ENCODE measurements around the gene ELP5. TPM values are rescaled to one million over a fixed set of nuclear protein-coding genes. Genes with fewer than 3 reads are reported as not detected.

The ELP5 gene
- polyA plus RNA-seq, 3 donors = 36.1 to 49.5 (median 44.1) TPM

GRCh38 chr17:7222093-7222971 lies 29.7 kb upstream of the ELP5 start:
- Mint-ChIP-seq H3K9me3 (peaks cover 0 to 2% (median 0%) of the 10 kb centered on the region in 7 donors), H3K27me3 (ENCODE audit: low read depth in 3 of 3) (peaks cover 0 to 2% (median 2%) of the 10 kb centered on the region in 3 donors), H3K4me3 (no peak overlapping the region), H3K27ac (peak overlapping the region in 1 of 7 donors; percentile 73), H3K4me1 (peaks cover 42% of the 10 kb centered on the region), H3K36me3 (peaks cover 51 to 60% of the 10 kb centered on the region in 2 donors)
- DNase-seq = no peak
- Histone ChIP-seq H3K4me1 (ENCODE audit: control insufficient read depth in 1 of 2, insufficient read depth in 2 of 2, low read length in 2 of 2) (peaks cover 36 to 43% of the 10 kb centered on the region in 2 donors), H4K20me1 (ENCODE audit: insufficient read depth, low read length) (peaks cover 18% of the 10 kb centered on the region), H2AFZ (ENCODE audit: insufficient read depth, low read depth, low read length, poor library complexity, severe bottlenecking) (no peak overlapping the region), H3K27ac (ENCODE audit: low read depth in 1 of 2, low read length in 2 of 2) (no peak overlapping the region), H3K36me3 (replicated peaks in 1 of 2; ENCODE audit: control insufficient read depth in 1 of 2, insufficient read depth in 2 of 2, low read length in 2 of 2) (peaks cover 48 to 60% of the 10 kb centered on the region in 2 donors), H3K9ac (ENCODE audit: insufficient read depth, low read length, poor library complexity, severe bottlenecking) (no peak overlapping the region), H3K79me2 (ENCODE audit: insufficient read depth, low read length) (peaks cover 29% of the 10 kb centered on the region), H3K4me2 (replicated peaks; ENCODE audit: extremely low read depth, low read length, poor library complexity, severe bottlenecking) (no peak overlapping the region), H3K4me3 (replicated peaks in 1 of 3; ENCODE audit: low read depth in 2 of 3, low read length in 3 of 3) (no peak overlapping the region), H3K9me3 (replicated peaks in 1 of 2; ENCODE audit: control insufficient read depth in 1 of 2, insufficient read depth in 1 of 2, low read length in 2 of 2) (no peaks in the 10 kb centered on the region), H3K27me3 (ENCODE audit: control insufficient read depth in 2 of 2, insufficient read depth in 2 of 2, low read length in 2 of 2) (no peaks in the 10 kb centered on the region)
- no peak for TF ChIP-seq CTCF (IDR thresholded peaks at IDR 0.05)
- intact Hi-C loops (cut with micrococcal nuclease) = loop anchor here (5.0 kb wide), 1 partner anchor 75 kb away; no protein-coding TSS in a partner anchor
- WGBS (ENCODE audit: insufficient coverage) = 95% methylated on average over 11 of the region's 15 CpGs

GRCh38 chr17:7222972-7223292 lies 29.1 kb upstream of the ELP5 start:
- 90% methylated on average over 5 of the region's 7 CpGs for WGBS (ENCODE audit: insufficient coverage)
- Histone ChIP-seq H3K27ac (ENCODE audit: low read depth in 1 of 2, low read length in 2 of 2) (no peak overlapping the region), H3K36me3 (replicated peaks in 1 of 2; ENCODE audit: control insufficient read depth in 1 of 2, insufficient read depth in 2 of 2, low read length in 2 of 2) (peaks cover 48 to 66% of the 10 kb centered on the region in 2 donors), H3K9ac (ENCODE audit: insufficient read depth, low read length, poor library complexity, severe bottlenecking) (no peak overlapping the region), H3K4me3 (replicated peaks in 1 of 3; ENCODE audit: low read depth in 2 of 3, low read length in 3 of 3) (no peak overlapping the region), H3K4me2 (replicated peaks; ENCODE audit: extremely low read depth, low read length, poor library complexity, severe bottlenecking) (no peak overlapping the region), H3K4me1 (ENCODE audit: control insufficient read depth in 1 of 2, insufficient read depth in 2 of 2, low read length in 2 of 2) (peaks cover 31 to 39% of the 10 kb centered on the region in 2 donors), H4K20me1 (ENCODE audit: insufficient read depth, low read length) (peaks cover 18% of the 10 kb centered on the region), H2AFZ (ENCODE audit: insufficient read depth, low read depth, low read length, poor library complexity, severe bottlenecking) (no peak overlapping the region), H3K79me2 (ENCODE audit: insufficient read depth, low read length) (peaks cover 24% of the 10 kb centered on the region), H3K27me3 (ENCODE audit: control insufficient read depth in 2 of 2, insufficient read depth in 2 of 2, low read length in 2 of 2) (no peaks in the 10 kb centered on the region), H3K9me3 (replicated peaks in 1 of 2; ENCODE audit: control insufficient read depth in 1 of 2, insufficient read depth in 1 of 2, low read length in 2 of 2) (no peaks in the 10 kb centered on the region)
- TF ChIP-seq CTCF (IDR thresholded peaks at IDR 0.05) = no peak
- peaks cover 0 to 2% (median 0%) of the 10 kb centered on the region in 7 donors for H3K9me3 Mint-ChIP-seq
- H3K36me3 Mint-ChIP-seq = peaks cover 54 to 66% of the 10 kb centered on the region in 2 donors
- intact Hi-C loops (cut with micrococcal nuclease) = loop anchor here (5.0 kb wide), 1 partner anchor 74 kb away; no protein-coding TSS in a partner anchor
- peaks cover 0 to 2% (median 2%) of the 10 kb centered on the region in 3 donors for H3K27me3 Mint-ChIP-seq (ENCODE audit: low read depth in 3 of 3)
- no peak overlapping the region for H3K27ac Mint-ChIP-seq
- peaks cover 37% of the 10 kb centered on the region for H3K4me1 Mint-ChIP-seq
- DNase-seq = no peak
- H3K4me3 Mint-ChIP-seq = no peak overlapping the region
